Measurements from ENCODE around the gene SLC44A4. TPM values are rescaled to one million over a fixed set of nuclear protein-coding genes. Genes with fewer than 3 reads are reported as not detected.
A peak's percentile ranks its signal among the peaks of the same experiment; 100 is the strongest.

Gene SLC44A4
- total and polyA plus RNA-seq, 9 of the 15 experiments (the other 6 are each of a cell fraction or from before 2014, with no cell fraction given), result 7.9 to 18.6 (median 11.2) TPM

DNA sequence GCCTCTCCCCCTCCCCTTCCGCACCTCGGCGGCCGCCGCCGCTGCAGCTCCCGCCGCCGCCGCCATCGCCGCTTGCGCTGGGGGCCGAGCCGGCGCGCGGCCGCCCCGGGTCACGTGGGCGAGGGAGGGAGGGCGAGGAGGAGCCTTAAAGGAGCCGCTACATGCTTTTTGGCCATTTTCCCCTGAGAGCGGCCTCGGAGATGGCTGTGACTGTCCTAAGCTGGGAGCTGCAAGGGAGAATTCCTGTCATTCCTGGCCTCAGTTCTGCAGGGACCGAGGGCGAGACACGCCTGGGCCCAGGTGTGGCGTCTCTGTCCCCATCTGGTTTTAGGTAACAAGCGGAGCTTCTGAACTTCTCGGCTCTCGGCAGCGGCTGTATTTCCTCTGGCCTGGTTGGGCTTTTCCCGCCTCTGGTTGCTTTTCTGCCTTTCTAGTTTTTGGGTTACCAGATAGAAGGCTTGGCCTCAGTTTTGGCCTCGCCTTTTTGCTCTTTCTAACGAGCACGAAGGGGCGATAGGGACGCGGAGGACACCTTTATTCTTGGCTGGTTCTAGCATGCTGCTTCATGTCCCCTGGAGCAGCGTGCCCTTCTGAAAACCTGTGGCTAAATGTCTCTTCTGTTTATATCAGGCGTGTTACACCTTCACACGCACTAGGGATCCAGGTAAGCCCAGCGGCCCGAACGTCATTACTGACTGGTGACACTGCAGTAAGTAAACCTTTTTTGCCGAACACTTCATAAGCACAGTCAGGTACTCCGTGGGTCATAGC lies 19.0 kb upstream of the SLC44A4 start, which contains the start of gene EHMT2 (continued):
- no peak; the same call in 1 of the 2 replicates for TF ChIP-seq FOXM1 (IDR thresholded peaks at IDR 0.05; ENCODE audit: low read depth)
- no peak for TF ChIP-seq FOXM1 (CRISPR knock-in tag; IDR thresholded peaks at IDR 0.05; ENCODE audit: low read depth)
- no peak for TF ChIP-seq PRPF4 (IDR thresholded peaks at IDR 0.05; ENCODE audit: insufficient read depth, low read depth, low read length, poor library complexity, severe bottlenecking)
- no peak for TF ChIP-seq MTF1 (CRISPR knock-in tag; IDR thresholded peaks at IDR 0.05; ENCODE audit: borderline replicate concordance)
- no peak for TF ChIP-seq MXI1 (IDR thresholded peaks at IDR 0.05; ENCODE audit: low read depth, low read length)
- TF ChIP-seq BMI1 (IDR thresholded peaks at IDR 0.05; ENCODE audit: low read length), result no peak
- no peak for TF ChIP-seq NR2C2 (CRISPR knock-in tag; IDR thresholded peaks at IDR 0.05)
- TF ChIP-seq NR2C2 (tag; IDR thresholded peaks at IDR 0.05), result peak; percentile 42; the same call in 1 of the 2 replicates
- no peak for TF ChIP-seq STAT5B (CRISPR knock-in tag; IDR thresholded peaks at IDR 0.05)
- TF ChIP-seq CC2D1A (IDR thresholded peaks at IDR 0.05), result 0 out of 2 replicates have a peak, but pooled peaks have one; percentile 22
- TF ChIP-seq JUND (IDR thresholded peaks at IDR 0.05; ENCODE audit: borderline replicate concordance, low read depth, low read length), result 0 out of 2 replicates have a peak, but pooled peaks have one; percentile 1
- TF ChIP-seq JUND (tag; IDR thresholded peaks at IDR 0.05; ENCODE audit: borderline replicate concordance, low read depth, low read length), result 0 out of 3 replicates have a peak, but pooled peaks have one; percentile 6
- no peak for TF ChIP-seq ZC3H8 (IDR thresholded peaks at IDR 0.05)
- peak; percentile 99 for TF ChIP-seq VEZF1 (CRISPR knock-in tag; IDR thresholded peaks at IDR 0.05)
- no peak for TF ChIP-seq MED1 (CRISPR knock-in tag; IDR thresholded peaks at IDR 0.05; ENCODE audit: borderline replicate concordance)
- peak; percentile 79 for TF ChIP-seq LCOR (CRISPR knock-in tag; IDR thresholded peaks at IDR 0.05)
- no peak for TF ChIP-seq ETV6 (IDR thresholded peaks at IDR 0.05; ENCODE audit: borderline replicate concordance in 1 of 2, low read depth in 2 of 2, low read length in 1 of 2)
- TF ChIP-seq ETV6 (CRISPR knock-in tag; IDR thresholded peaks at IDR 0.05; ENCODE audit: borderline replicate concordance), result no peak
- TF ChIP-seq CTCF (IDR thresholded peaks at IDR 0.05 in 2 of 3, conservative IDR thresholded peaks at IDR 0.05 in 1 of 3; ENCODE audit: insufficient read depth in 2 of 3, low read depth in 1 of 3, low read length in 3 of 3), result peak; percentile 7 to 22 (median 15); a peak in 1 of 6 replicates
- TF ChIP-seq HNRNPUL1 (IDR thresholded peaks at IDR 0.05; ENCODE audit: low read length), result no peak
- no peak for TF ChIP-seq NFYB (IDR thresholded peaks at IDR 0.05; ENCODE audit: extremely low read depth, insufficient read length)
- peak; percentile 36 for TF ChIP-seq HNRNPLL (IDR thresholded peaks at IDR 0.05; ENCODE audit: low read depth, low read length, poor library complexity, severe bottlenecking)
- no peak for TF ChIP-seq SMARCB1 (IDR thresholded peaks at IDR 0.05; ENCODE audit: insufficient read length, low read depth)
- TF ChIP-seq SIX5 (IDR thresholded peaks at IDR 0.05; ENCODE audit: borderline replicate concordance in 1 of 2, insufficient read depth in 1 of 2, low read depth in 1 of 2, low read length in 2 of 2), result no peak; a peak in 1 of 4 replicates
- TF ChIP-seq SMARCE1 (IDR thresholded peaks at IDR 0.05), result 0 out of 2 replicates have a peak, but pooled peaks have one; percentile 12
- no peak for TF ChIP-seq ILF3 (IDR thresholded peaks at IDR 0.05; ENCODE audit: borderline replicate concordance)
- no peak for TF ChIP-seq ZNF668 (CRISPR knock-in tag; IDR thresholded peaks at IDR 0.05)
